Measurements from ENCODE around the gene GMNN.

Gene GMNN

DNA sequence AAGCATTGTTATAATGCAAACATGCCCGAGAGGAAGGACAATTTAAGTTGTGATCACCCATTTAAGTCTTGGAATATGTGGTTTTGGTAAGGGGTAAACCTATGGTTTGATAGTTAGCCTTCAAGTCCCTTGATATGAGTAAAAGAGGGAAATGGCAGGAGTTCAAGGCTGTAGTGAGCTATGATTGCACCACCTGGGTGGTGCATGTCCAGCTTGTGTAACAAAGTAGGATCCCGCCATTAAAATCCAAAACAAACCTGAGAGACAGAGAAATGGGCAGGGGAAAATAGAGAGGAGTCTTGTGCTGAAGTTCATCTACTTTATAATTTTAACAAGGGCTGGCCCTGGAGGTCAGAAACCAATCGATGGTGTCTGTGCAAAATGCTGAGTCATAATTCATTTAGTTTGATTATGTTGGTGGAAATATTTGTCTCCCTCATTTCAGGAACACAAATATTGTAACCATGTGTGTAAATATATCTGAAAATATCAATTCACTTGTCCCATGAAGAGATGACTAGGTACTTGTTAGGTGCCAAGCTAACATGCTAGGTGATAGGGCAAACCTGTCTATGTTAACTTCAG is 47.2 kb downstream of the GMNN start:
- H3K27ac Mint-ChIP-seq = peak overlapping the region; percentile 57
- H3K9me3 Mint-ChIP-seq = no peaks in the 10 kb centered on the region
- H3K4me3 Mint-ChIP-seq = no peak overlapping the region
- H3K27me3 Mint-ChIP-seq = no peaks in the 10 kb centered on the region
- no peak for ATAC-seq
- H3K4me1 Mint-ChIP-seq = no peaks in the 10 kb centered on the region
- H3K36me3 Mint-ChIP-seq = peaks cover 42% of the 10 kb centered on the region

DNA sequence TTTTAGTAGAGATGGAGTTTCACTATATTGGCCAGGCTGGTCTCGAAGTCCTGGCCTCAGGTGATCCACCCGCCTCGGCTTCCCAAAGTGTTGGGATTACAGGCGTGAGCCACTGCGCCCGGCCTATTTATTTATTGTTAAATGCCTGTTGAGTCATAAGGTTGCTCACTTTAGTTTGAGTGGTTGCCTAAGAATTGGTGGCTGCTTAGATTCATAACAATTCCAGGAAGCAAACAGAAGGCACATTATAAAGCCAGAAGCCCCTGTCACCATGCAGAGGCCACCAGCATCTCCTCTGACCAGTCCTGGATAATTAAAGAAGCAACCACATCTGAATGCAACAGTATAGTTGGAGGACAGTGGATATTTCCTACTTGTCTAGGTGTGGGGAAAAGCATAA is 48.0 kb downstream of the GMNN start:
- no peaks in the 10 kb centered on the region for H3K4me1 Mint-ChIP-seq
- no peak overlapping the region for H3K27ac Mint-ChIP-seq
- H3K4me3 Mint-ChIP-seq = no peak overlapping the region
- peaks cover 49% of the 10 kb centered on the region for H3K36me3 Mint-ChIP-seq
- H3K27me3 Mint-ChIP-seq = no peaks in the 10 kb centered on the region
- H3K9me3 Mint-ChIP-seq = no peaks in the 10 kb centered on the region
- ATAC-seq = no peak

DNA sequence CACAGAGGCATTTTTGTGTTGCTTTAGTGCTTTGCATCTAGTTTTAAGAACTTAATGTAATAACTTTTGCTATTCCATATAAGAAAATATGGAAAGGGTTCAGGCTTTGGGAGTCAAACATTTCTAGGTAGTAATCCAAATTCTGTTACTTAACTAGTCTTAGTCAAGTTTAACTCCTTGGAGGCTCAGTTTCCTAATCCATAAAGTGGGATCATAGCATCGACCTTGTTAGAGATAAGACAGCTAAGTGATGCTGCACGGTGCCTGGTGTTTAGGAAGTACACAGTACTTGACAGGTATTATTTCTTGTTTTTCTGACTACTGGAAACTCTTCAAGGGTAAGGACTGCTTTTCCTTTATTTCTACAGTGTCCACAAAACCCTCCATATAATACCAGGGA is 48.4 kb downstream of the GMNN start:
- Mint-ChIP-seq H3K4me3 (no peak overlapping the region), H3K9me3 (no peaks in the 10 kb centered on the region), H3K27me3 (no peaks in the 10 kb centered on the region), H3K36me3 (peaks cover 51% of the 10 kb centered on the region), H3K4me1 (no peaks in the 10 kb centered on the region), H3K27ac (no peak overlapping the region)
- ATAC-seq = no peak

DNA sequence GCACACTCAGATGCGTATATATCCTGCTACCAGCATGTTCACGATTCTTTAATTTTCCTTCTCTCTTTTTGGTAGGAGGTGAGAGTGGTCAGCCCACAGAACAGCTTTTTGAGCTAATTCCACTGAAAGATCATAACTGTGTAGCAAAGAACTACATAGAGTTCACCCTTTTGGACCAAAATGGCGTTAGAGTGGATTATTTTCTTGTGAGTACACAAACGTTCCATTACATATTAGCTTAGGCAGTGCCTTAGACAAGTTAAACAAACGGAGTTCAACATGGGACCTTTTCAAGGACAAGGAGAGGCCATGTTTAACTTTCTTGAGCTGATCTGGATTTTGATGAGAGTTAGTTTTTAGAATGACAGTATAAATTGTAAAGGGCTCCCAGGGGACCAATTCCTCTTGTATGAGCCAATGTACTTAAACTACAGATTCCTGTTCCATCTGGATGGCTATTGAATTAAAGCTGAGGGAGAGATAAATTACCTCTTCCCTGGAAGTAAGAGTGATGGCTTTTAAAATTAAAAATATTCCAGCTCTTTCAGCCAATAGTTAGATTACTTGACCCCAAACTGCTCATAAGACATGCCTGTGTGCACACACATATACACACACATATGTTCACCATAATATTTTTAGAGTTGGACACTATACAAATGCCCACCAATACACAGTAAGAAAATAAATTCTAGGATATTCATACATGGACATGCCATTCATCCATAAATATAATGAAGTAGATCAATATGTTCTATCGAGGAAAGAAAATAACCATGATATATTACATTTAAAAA is 49.6 kb downstream of the GMNN start:
- peak overlapping the region; percentile 35 for H3K27ac Mint-ChIP-seq
- H3K4me1 Mint-ChIP-seq = no peaks in the 10 kb centered on the region
- no peaks in the 10 kb centered on the region for H3K9me3 Mint-ChIP-seq
- no peaks in the 10 kb centered on the region for H3K27me3 Mint-ChIP-seq
- no peak overlapping the region for H3K4me3 Mint-ChIP-seq
- ATAC-seq = no peak
- peaks cover 49% of the 10 kb centered on the region for H3K36me3 Mint-ChIP-seq

DNA sequence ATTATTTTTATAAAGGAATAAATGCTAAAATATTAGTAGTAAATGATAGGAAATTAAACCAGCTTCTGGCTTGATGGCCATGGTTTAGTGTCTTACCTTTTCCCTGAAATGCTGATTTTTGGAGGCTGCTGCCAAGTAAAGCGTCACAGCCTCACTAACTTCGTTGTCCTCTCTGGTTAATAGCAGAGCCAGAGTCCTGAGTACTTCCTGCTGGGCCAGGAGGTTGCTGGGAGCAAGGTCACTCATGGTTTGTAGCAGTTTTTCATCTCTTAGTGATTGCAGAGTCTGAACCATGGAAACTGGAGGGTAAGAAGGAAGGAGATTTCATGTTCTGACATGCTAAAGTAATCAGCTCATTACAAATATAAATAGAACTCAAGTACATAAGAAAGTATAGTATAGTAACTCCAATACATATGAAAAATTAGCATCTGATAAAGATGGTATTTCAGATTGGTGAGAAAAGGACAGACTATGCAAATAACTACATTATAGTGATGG is 50.4 kb downstream of the GMNN start:
- Mint-ChIP-seq H3K27ac (no peak overlapping the region), H3K9me3 (no peaks in the 10 kb centered on the region), H3K4me1 (no peaks in the 10 kb centered on the region), H3K36me3 (peaks cover 48% of the 10 kb centered on the region), H3K27me3 (no peaks in the 10 kb centered on the region), H3K4me3 (no peak overlapping the region)
- ATAC-seq = no peak

DNA sequence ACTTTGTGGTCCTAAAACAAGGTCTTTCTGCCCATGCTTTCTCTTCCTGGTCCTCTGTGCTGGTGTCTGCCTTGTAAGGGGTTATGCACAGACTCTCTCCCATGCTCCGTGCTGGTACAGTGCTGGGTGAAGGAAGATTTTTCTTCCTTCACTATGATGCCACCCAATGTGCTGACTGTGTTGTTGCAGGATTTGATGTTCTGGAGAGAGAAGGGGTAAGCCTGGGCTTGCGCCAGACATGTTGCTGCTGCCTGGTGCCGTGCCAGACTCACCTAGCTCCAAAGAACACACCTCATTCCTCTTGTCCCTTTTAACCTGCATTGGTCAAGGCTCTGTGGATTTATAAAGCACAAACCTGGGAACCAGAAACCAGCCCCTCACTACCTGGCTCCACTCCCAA is 52.4 kb downstream of the GMNN start:
- H3K9me3 Mint-ChIP-seq = no peaks in the 10 kb centered on the region
- no peak overlapping the region for H3K4me3 Mint-ChIP-seq
- no peaks in the 10 kb centered on the region for H3K4me1 Mint-ChIP-seq
- peak overlapping the region; percentile 59 for H3K27ac Mint-ChIP-seq
- no peaks in the 10 kb centered on the region for H3K27me3 Mint-ChIP-seq
- H3K36me3 Mint-ChIP-seq = peaks cover 54% of the 10 kb centered on the region
- no peak for ATAC-seq

DNA sequence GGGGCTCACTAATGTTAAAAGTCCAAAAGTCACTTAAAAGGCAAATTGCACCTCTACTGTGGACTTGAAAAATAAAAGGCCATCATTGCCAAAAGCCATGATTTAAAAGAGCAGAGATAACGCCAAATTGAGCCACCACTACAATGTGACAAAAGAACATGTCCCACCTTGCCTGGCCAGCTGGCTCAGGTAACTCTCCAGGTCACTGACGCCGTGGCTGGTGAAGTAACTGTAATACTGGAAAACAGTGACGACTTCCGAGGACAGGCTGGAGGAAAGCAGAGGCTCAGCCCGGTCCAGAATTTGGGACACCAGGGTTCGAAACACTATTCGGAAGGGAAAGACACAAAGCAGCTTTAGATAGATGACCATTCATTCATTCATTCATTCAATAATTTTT is 53.2 kb downstream of the GMNN start:
- Mint-ChIP-seq H3K27ac (peak overlapping the region; percentile 59), H3K4me3 (no peak overlapping the region), H3K4me1 (no peaks in the 10 kb centered on the region), H3K9me3 (no peaks in the 10 kb centered on the region), H3K27me3 (no peaks in the 10 kb centered on the region), H3K36me3 (peaks cover 62% of the 10 kb centered on the region)
- ATAC-seq = no peak

DNA sequence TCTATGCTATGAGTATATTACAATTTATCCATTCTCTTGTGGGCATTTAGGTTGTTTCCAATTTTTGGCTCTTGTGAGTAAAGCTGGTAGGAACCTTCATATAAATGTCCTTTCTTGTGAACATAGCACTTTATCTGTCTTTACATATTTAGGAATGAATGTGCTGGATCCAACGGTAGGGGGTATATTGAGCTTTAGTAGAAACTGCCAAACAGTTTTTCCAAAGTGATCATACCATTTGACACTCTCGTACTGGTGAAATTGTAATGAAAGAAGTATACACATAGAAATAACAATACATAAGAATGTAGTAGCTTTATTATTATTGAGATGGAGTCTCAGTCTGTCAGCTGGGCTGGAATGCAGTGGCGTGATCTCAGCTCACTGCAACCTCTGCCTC is 54.9 kb downstream of the GMNN start:
- no peak for ATAC-seq
- Mint-ChIP-seq H3K4me1 (no peaks in the 10 kb centered on the region), H3K27me3 (no peaks in the 10 kb centered on the region), H3K9me3 (no peaks in the 10 kb centered on the region), H3K36me3 (peaks cover 71% of the 10 kb centered on the region), H3K4me3 (no peak overlapping the region), H3K27ac (no peak overlapping the region)

DNA sequence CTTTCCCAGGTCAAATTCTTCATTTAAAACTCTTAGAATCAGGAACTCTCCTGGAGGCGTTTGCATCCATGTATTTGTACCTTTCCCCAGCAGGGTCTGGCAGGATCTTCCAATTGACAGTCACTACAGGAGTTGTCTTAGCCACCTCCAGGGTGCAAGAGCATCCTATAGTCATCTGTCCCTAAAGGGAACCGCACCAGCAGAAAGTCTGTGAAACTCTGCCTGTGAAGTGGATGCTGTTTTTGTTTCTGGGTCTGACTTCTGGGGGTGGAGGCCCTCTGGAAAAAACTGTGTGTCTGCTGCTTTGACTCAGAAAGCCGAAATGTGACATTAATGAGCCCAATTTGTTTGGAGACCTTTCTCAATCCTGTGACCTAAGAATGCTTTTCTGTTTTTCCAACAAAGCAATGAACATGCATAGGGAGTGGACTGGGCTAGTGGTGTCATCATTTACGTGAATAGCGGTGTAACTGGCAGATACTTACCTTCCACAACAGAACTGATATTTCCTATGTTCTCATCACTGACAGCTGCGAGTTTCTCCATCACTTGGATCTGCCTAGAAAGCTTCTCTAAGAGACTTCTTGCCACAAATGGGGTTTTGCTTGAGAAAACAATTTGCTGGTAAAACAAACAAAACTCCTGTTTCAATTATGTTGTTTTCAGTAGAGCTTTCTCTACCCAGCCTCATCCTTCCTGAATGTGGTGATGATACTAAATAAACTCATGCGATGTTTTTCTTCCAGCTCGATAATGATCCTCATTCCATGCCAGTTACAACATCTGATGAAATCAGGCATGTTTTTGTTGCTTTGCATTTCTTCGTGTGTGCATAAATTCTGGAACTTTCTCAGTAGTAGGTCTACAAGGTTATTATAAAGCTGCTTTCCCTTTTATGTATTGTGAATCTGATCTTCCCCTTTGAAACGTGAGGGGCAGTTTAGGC is 57.3 kb downstream of the GMNN start:
- no peak overlapping the region for H3K4me3 Mint-ChIP-seq
- H3K27me3 Mint-ChIP-seq = no peaks in the 10 kb centered on the region
- ATAC-seq = no peak
- H3K36me3 Mint-ChIP-seq = peaks cover 64% of the 10 kb centered on the region
- H3K4me1 Mint-ChIP-seq = peaks cover 6% of the 10 kb centered on the region
- peak overlapping the region; percentile 44 for H3K27ac Mint-ChIP-seq
- no peaks in the 10 kb centered on the region for H3K9me3 Mint-ChIP-seq

DNA sequence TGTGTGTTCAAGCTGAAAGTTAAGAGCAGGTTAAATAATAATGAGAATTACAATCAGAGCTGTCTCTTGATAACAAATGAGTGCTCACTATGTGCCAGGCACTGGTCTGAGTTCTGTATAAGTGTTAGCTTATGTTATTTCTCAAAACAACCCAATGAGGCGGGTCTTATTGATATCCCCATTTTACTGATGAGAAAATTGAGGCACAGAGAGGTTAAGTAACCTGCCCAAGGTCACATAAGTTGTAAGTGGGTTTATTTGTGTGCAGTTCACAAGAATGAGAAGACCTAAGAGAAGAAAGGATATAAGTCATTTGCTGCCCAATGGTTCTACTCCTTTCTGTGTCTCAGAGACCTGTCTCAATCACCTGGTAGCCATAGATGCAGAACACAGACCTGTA is 58.1 kb downstream of the GMNN start:
- ATAC-seq = no peak
- H3K27ac Mint-ChIP-seq = peak overlapping the region; percentile 44
- H3K4me3 Mint-ChIP-seq = no peak overlapping the region
- H3K36me3 Mint-ChIP-seq = peaks cover 56% of the 10 kb centered on the region
- H3K9me3 Mint-ChIP-seq = no peaks in the 10 kb centered on the region
- no peaks in the 10 kb centered on the region for H3K27me3 Mint-ChIP-seq
- peaks cover 6% of the 10 kb centered on the region for H3K4me1 Mint-ChIP-seq

DNA sequence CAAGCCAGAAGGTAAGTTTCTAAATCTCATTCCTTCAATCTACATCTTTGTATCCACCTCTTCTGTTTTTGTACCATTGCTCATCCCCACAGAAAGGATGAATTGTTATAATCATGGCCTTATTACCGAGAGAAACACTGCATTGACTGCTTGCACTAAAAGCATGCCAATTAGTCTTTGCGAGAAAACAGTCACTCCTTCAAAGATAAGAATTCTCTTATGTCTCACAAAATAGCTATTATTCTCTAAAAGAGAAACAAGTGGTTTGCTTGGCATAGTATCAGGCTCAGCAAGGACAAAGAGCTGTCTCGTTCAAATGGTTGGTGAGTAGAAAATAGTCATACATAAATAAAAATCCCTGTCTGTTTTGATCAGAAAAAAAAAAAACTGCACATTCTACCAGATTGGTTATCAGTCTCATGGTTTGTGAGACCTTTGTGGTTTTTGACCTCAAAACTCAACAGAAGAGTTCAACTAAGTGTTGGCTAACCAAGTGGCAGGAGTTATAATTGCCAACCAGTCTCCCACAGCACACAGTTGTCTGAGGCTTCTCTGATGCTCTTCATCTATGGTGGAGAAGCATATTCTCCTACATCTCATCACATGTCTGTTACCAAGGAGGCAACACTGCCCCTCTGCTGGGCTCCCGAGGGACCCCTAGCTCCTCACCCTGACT is 59.1 kb downstream of the GMNN start:
- H3K4me1 Mint-ChIP-seq = peaks cover 6% of the 10 kb centered on the region
- ATAC-seq = no peak
- peaks cover 52% of the 10 kb centered on the region for H3K36me3 Mint-ChIP-seq
- no peaks in the 10 kb centered on the region for H3K27me3 Mint-ChIP-seq
- H3K9me3 Mint-ChIP-seq = no peaks in the 10 kb centered on the region
- H3K27ac Mint-ChIP-seq = peak overlapping the region; percentile 7
- no peak overlapping the region for H3K4me3 Mint-ChIP-seq
